ENCODE results near the gene ZNF516. TPM values are rescaled to one million over a fixed set of nuclear protein-coding genes. Genes with fewer than 3 reads are reported as not detected.

Gene ZNF516
- total and polyA plus RNA-seq, 2 of the 13 experiments (the other 11 are each of a cell fraction or from before 2014, with no cell fraction given): 16.6 to 18.7 TPM

GRCh38 chr18:76443519-76444445, 51.3 kb downstream of the ZNF516 start:
- no TSS peak for BruUV-seq (replicated peaks)
- Histone ChIP-seq H3K79me2 (ENCODE audit: insufficient read depth, low read length) (peaks cover 68% of the 10 kb centered on the region), H3K4me1 (ENCODE audit: insufficient read depth, low read length) (0 out of 2 replicates have a peak, but pooled peaks cover 17% of the 10 kb centered on the region), H3K36me3 (replicated peaks in 1 of 2; ENCODE audit: control insufficient read depth in 1 of 2, insufficient read depth in 2 of 2, low read length in 2 of 2) (peaks cover 11 to 43% of the 10 kb centered on the region in 2 experiments; a peak in 4 of 5 replicates), H3K9me3 (ENCODE audit: low read length) (no peaks in the 10 kb centered on the region), H3K4me3 (replicated peaks in 1 of 3; ENCODE audit: insufficient read depth in 1 of 3, low read depth in 2 of 3, low read length in 3 of 3) (no peak overlapping the region), H4K20me1 (ENCODE audit: insufficient read depth, low read length) (peaks cover 63% of the 10 kb centered on the region), H3K4me2 (ENCODE audit: low read depth, low read length) (no peak overlapping the region), H3K27ac (ENCODE audit: extremely low read length, insufficient read depth, low read length) (no peak overlapping the region), H3K9ac (ENCODE audit: insufficient read depth, low read depth, low read length) (no peak overlapping the region), H3K27me3 (ENCODE audit: control insufficient read depth in 1 of 2, insufficient read depth in 2 of 2, low read length in 2 of 2) (no peaks in the 10 kb centered on the region), H2AFZ (ENCODE audit: low read length) (no peak overlapping the region)
- in situ Hi-C loops (cut with HindIII; ENCODE audit: extremely low pct_ligation_motif_present, low pct_unique_long_range_greater_than_20kb) (no loop called here), intact Hi-C loops (cut with micrococcal nuclease; ENCODE audit: unreplicated experiment) (no loop called here)
- POLR2A ChIA-PET: no interaction called here
- DNase-seq (ENCODE audit: low spot score) (no peak), ATAC-seq (no peak), FAIRE-seq (no peak)
- WGBS (ENCODE audit: low lambda C conversion rate): 90% methylated on average over 9 of the region's 18 CpGs
- CTCF ChIA-PET (ENCODE audit: low intra/inter-chr PET ratio, low total read pairs): no interaction called here
- TF ChIP-seq ZNF33A (CRISPR knock-in tag; IDR thresholded peaks at IDR 0.05; ENCODE audit: borderline replicate concordance) (no peak), HNRNPH1 (optimal IDR thresholded peaks at IDR 0.05; ENCODE audit: low read depth, low read length) (no peak), GATA4 (IDR thresholded peaks at IDR 0.05; ENCODE audit: borderline replicate concordance, low read depth) (no peak), ZNF552 (CRISPR knock-in tag; IDR thresholded peaks at IDR 0.05; ENCODE audit: borderline replicate concordance) (no peak), KDM5A (IDR thresholded peaks at IDR 0.05; ENCODE audit: borderline replicate concordance, low read length) (no peak), RERE (CRISPR knock-in tag; IDR thresholded peaks at IDR 0.05; ENCODE audit: low read depth) (no peak), ZNF251 (CRISPR knock-in tag; IDR thresholded peaks at IDR 0.05) (no peak), ZNF616 (CRISPR knock-in tag; IDR thresholded peaks at IDR 0.05; ENCODE audit: low read depth) (no peak), ERF (CRISPR knock-in tag; IDR thresholded peaks at IDR 0.05) (no peak), ZBTB8A (CRISPR knock-in tag; IDR thresholded peaks at IDR 0.05; ENCODE audit: borderline replicate concordance, low read depth) (no peak), ZNF629 (CRISPR knock-in tag; conservative IDR thresholded peaks at IDR 0.05) (no peak)
- TF ChIP-seq, protein P1, sequence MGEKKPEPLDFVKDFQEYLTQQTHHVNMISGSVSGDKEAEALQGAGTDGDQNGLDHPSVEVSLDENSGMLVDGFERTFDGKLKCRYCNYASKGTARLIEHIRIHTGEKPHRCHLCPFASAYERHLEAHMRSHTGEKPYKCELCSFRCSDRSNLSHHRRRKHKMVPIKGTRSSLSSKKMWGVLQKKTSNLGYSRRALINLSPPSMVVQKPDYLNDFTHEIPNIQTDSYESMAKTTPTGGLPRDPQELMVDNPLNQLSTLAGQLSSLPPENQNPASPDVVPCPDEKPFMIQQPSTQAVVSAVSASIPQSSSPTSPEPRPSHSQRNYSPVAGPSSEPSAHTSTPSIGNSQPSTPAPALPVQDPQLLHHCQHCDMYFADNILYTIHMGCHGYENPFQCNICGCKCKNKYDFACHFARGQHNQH (CRISPR knock-in tag; IDR thresholded peaks at IDR 0.05): no peak
- TF ChIP-seq, protein P2, sequence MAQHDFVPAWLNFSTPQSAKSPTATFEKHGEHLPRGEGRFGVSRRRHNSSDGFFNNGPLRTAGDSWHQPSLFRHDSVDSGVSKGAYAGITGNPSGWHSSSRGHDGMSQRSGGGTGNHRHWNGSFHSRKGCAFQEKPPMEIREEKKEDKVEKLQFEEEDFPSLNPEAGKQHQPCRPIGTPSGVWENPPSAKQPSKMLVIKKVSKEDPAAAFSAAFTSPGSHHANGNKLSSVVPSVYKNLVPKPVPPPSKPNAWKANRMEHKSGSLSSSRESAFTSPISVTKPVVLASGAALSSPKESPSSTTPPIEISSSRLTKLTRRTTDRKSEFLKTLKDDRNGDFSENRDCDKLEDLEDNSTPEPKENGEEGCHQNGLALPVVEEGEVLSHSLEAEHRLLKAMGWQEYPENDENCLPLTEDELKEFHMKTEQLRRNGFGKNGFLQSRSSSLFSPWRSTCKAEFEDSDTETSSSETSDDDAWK (CRISPR knock-in tag; IDR thresholded peaks at IDR 0.05): no peak
